ENCODE data around the gene AASDH. TPM values are rescaled to one million over a fixed set of nuclear protein-coding genes. Genes with fewer than 3 reads are reported as not detected.

AASDH gene
- total RNA-seq, 3 donors from 2014 or later (not counting 1 experiment from before 2014, with no cell fraction given), result 9.5 to 14.2 (median 9.6) TPM

- intact Hi-C loops (cut with micrococcal nuclease), result no loop called here
- no peaks in the 10 kb centered on the region for H3K9me3 ChIP-seq (ENCODE audit: control insufficient read depth, insufficient read depth, low read length)
- no peak overlapping the region for H3K27ac Mint-ChIP-seq
- H3K4me1 ChIP-seq (ENCODE audit: control insufficient read depth, insufficient read depth, low read length), result no peaks in the 10 kb centered on the region
- ATAC-seq (no peak), DNase-seq (no peak)
- H3K36me3 ChIP-seq (ENCODE audit: control insufficient read depth, insufficient read depth, low read length), result peaks cover 2% of the 10 kb centered on the region
- WGBS (ENCODE audit: insufficient coverage), result 53% methylated on average over 2 of the region's 4 CpGs
- H3K27me3 ChIP-seq (ENCODE audit: control insufficient read depth, insufficient read depth, low read length), result no peaks in the 10 kb centered on the region
- TF ChIP-seq, protein P1, sequence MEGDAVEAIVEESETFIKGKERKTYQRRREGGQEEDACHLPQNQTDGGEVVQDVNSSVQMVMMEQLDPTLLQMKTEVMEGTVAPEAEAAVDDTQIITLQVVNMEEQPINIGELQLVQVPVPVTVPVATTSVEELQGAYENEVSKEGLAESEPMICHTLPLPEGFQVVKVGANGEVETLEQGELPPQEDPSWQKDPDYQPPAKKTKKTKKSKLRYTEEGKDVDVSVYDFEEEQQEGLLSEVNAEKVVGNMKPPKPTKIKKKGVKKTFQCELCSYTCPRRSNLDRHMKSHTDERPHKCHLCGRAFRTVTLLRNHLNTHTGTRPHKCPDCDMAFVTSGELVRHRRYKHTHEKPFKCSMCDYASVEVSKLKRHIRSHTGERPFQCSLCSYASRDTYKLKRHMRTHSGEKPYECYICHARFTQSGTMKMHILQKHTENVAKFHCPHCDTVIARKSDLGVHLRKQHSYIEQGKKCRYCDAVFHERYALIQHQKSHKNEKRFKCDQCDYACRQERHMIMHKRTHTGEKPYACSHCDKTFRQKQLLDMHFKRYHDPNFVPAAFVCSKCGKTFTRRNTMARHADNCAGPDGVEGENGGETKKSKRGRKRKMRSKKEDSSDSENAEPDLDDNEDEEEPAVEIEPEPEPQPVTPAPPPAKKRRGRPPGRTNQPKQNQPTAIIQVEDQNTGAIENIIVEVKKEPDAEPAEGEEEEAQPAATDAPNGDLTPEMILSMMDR (IDR thresholded peaks at IDR 0.05), result no peak
- no peaks in the 10 kb centered on the region for H3K9me3 Mint-ChIP-seq
- no peak overlapping the region for H3K4me3 Mint-ChIP-seq
- H3K36me3 Mint-ChIP-seq, result no peaks in the 10 kb centered on the region
- H3K4me1 Mint-ChIP-seq, result no peaks in the 10 kb centered on the region
- H3K27me3 Mint-ChIP-seq (ENCODE audit: low read depth in 2 of 2), result no peaks in the 10 kb centered on the region
- no peak overlapping the region for H3K4me3 ChIP-seq (ENCODE audit: low read length)
- H3K27ac ChIP-seq (ENCODE audit: low read length), result no peak overlapping the region
Measured at GRCh38 chr4:56410247-56411062, 23.2 kb upstream of the AASDH start.

GRCh38 chr4:56409511-56410090 is 22.3 kb upstream of the AASDH start:
- no peaks in the 10 kb centered on the region for H3K27me3 ChIP-seq (ENCODE audit: control insufficient read depth, insufficient read depth, low read length)
- Mint-ChIP-seq H3K27ac (no peak overlapping the region), H3K36me3 (no peaks in the 10 kb centered on the region), H3K4me3 (no peak overlapping the region), H3K27me3 (ENCODE audit: low read depth in 2 of 2) (no peaks in the 10 kb centered on the region), H3K4me1 (no peaks in the 10 kb centered on the region), H3K9me3 (no peaks in the 10 kb centered on the region)
- no peaks in the 10 kb centered on the region for H3K9me3 ChIP-seq (ENCODE audit: control insufficient read depth, insufficient read depth, low read length)
- TF ChIP-seq, protein P1 (IDR thresholded peaks at IDR 0.05), result no peak
- DNase-seq (no peak), ATAC-seq (no peak)
- no peak overlapping the region for H3K27ac ChIP-seq (ENCODE audit: low read length)
- H3K36me3 ChIP-seq (ENCODE audit: control insufficient read depth, insufficient read depth, low read length), result peaks cover 4% of the 10 kb centered on the region
- H3K4me3 ChIP-seq (ENCODE audit: low read length), result no peak overlapping the region
- no peaks in the 10 kb centered on the region for H3K4me1 ChIP-seq (ENCODE audit: control insufficient read depth, insufficient read depth, low read length)
- intact Hi-C loops (cut with micrococcal nuclease), result no loop called here
- WGBS (ENCODE audit: insufficient coverage), result 83% methylated on average over 1 of the region's 1 CpG

GRCh38 chr4:56408978-56409377 is 21.7 kb upstream of the AASDH start:
- 100% methylated on average over 2 of the region's 2 CpGs for WGBS (ENCODE audit: insufficient coverage)
- intact Hi-C loops (cut with micrococcal nuclease), result no loop called here
- H3K36me3 Mint-ChIP-seq, result no peaks in the 10 kb centered on the region

More at GRCh38 chr4:56408978-56409377, 21.7 kb upstream of the AASDH start:
- Mint-ChIP-seq H3K4me1 (no peaks in the 10 kb centered on the region), H3K4me3 (no peak overlapping the region), H3K27me3 (ENCODE audit: low read depth in 2 of 2) (no peaks in the 10 kb centered on the region), H3K27ac (no peak overlapping the region), H3K9me3 (no peaks in the 10 kb centered on the region)
- Histone ChIP-seq H3K36me3 (ENCODE audit: control insufficient read depth, insufficient read depth, low read length) (peaks cover 4% of the 10 kb centered on the region), H3K4me1 (ENCODE audit: control insufficient read depth, insufficient read depth, low read length) (no peaks in the 10 kb centered on the region), H3K27ac (ENCODE audit: low read length) (no peak overlapping the region), H3K4me3 (ENCODE audit: low read length) (no peak overlapping the region), H3K27me3 (ENCODE audit: control insufficient read depth, insufficient read depth, low read length) (no peaks in the 10 kb centered on the region), H3K9me3 (ENCODE audit: control insufficient read depth, insufficient read depth, low read length) (no peaks in the 10 kb centered on the region)
- DNase-seq (no peak), ATAC-seq (no peak)
- TF ChIP-seq, protein P1 (IDR thresholded peaks at IDR 0.05), result no peak
